ENCODE results near the gene GGN. TPM values are rescaled to one million over a fixed set of nuclear protein-coding genes. Genes with fewer than 3 reads are reported as not detected.

Gene GGN
- total and polyA plus RNA-seq, 9 of the 15 experiments (the other 6 are each of a cell fraction or from before 2014, with no cell fraction given), result 0.15 to 0.33 TPM; not detected in 7

GRCh38 chr19:38362076-38362945 is 25.5 kb downstream of the GGN start (continued):
- TF ChIP-seq GMEB1 (CRISPR knock-in tag; IDR thresholded peaks at IDR 0.05), result no peak
- TF ChIP-seq RBM34 (IDR thresholded peaks at IDR 0.05; ENCODE audit: borderline replicate concordance, insufficient read depth, low read length), result no peak
- TF ChIP-seq SMAD4 (CRISPR knock-in tag; conservative IDR thresholded peaks at IDR 0.05), result no peak
- no peak for TF ChIP-seq ZNF274 (IDR thresholded peaks at IDR 0.05; ENCODE audit: borderline replicate concordance, low read depth, low read length)
- TF ChIP-seq BRF1 (IDR thresholded peaks at IDR 0.05; ENCODE audit: borderline replicate concordance, extremely low read depth, insufficient read length), result no peak
- TF ChIP-seq HLTF (IDR thresholded peaks at IDR 0.05), result no peak
- TF ChIP-seq MCM5 (IDR thresholded peaks at IDR 0.05; ENCODE audit: low read depth), result no peak
- TF ChIP-seq POLR3A (IDR thresholded peaks at IDR 0.05; ENCODE audit: borderline replicate concordance, extremely low read depth, insufficient read depth, insufficient read length), result no peak
- TF ChIP-seq, protein P1, sequence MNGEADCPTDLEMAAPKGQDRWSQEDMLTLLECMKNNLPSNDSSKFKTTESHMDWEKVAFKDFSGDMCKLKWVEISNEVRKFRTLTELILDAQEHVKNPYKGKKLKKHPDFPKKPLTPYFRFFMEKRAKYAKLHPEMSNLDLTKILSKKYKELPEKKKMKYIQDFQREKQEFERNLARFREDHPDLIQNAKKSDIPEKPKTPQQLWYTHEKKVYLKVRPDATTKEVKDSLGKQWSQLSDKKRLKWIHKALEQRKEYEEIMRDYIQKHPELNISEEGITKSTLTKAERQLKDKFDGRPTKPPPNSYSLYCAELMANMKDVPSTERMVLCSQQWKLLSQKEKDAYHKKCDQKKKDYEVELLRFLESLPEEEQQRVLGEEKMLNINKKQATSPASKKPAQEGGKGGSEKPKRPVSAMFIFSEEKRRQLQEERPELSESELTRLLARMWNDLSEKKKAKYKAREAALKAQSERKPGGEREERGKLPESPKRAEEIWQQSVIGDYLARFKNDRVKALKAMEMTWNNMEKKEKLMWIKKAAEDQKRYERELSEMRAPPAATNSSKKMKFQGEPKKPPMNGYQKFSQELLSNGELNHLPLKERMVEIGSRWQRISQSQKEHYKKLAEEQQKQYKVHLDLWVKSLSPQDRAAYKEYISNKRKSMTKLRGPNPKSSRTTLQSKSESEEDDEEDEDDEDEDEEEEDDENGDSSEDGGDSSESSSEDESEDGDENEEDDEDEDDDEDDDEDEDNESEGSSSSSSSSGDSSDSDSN (IDR thresholded peaks at IDR 0.05; ENCODE audit: borderline replicate concordance in 1 of 2, low read depth in 2 of 2, low read length in 2 of 2), result no peak
- no peak for TF ChIP-seq MYNN (IDR thresholded peaks at IDR 0.05)
- TF ChIP-seq MYNN (CRISPR knock-in tag; IDR thresholded peaks at IDR 0.05), result no peak
- TF ChIP-seq, protein P2, sequence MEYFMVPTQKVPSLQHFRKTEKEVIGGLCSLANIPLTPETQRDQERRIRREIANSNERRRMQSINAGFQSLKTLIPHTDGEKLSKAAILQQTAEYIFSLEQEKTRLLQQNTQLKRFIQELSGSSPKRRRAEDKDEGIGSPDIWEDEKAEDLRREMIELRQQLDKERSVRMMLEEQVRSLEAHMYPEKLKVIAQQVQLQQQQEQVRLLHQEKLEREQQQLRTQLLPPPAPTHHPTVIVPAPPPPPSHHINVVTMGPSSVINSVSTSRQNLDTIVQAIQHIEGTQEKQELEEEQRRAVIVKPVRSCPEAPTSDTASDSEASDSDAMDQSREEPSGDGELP (CRISPR knock-in tag; IDR thresholded peaks at IDR 0.05; ENCODE audit: borderline replicate concordance), result peak; percentile 78
- TF ChIP-seq, protein P3, sequence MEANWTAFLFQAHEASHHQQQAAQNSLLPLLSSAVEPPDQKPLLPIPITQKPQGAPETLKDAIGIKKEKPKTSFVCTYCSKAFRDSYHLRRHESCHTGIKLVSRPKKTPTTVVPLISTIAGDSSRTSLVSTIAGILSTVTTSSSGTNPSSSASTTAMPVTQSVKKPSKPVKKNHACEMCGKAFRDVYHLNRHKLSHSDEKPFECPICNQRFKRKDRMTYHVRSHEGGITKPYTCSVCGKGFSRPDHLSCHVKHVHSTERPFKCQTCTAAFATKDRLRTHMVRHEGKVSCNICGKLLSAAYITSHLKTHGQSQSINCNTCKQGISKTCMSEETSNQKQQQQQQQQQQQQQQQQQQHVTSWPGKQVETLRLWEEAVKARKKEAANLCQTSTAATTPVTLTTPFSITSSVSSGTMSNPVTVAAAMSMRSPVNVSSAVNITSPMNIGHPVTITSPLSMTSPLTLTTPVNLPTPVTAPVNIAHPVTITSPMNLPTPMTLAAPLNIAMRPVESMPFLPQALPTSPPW (CRISPR knock-in tag; IDR thresholded peaks at IDR 0.05), result peak; percentile 40
- no peak for TF ChIP-seq NFE2L1 (tag; IDR thresholded peaks at IDR 0.05; ENCODE audit: borderline replicate concordance, low read depth)
- TF ChIP-seq HDAC3 (IDR thresholded peaks at IDR 0.05; ENCODE audit: borderline replicate concordance, partially characterized antibody), result no peak
- no peak for TF ChIP-seq RFX1 (IDR thresholded peaks at IDR 0.05)
- TF ChIP-seq DIDO1 (tag; IDR thresholded peaks at IDR 0.05; ENCODE audit: low read depth), result no peak
- peak in 1 of 2 experiments; percentile 7; a peak in 1 of 4 replicates for TF ChIP-seq SIN3A (IDR thresholded peaks at IDR 0.05; ENCODE audit: borderline replicate concordance in 2 of 2, control insufficient read depth in 1 of 2, low read depth in 2 of 2, low read length in 2 of 2)
- no peak for TF ChIP-seq FOXM1 (IDR thresholded peaks at IDR 0.05; ENCODE audit: low read depth)
- no peak for TF ChIP-seq FOXM1 (CRISPR knock-in tag; IDR thresholded peaks at IDR 0.05; ENCODE audit: low read depth)
- no peak for TF ChIP-seq HMG20A (CRISPR knock-in tag; conservative IDR thresholded peaks at IDR 0.05)

Measured in K562 (cell line).